IMR-90 (cell line): ENCODE measurements around the gene GSS.

ENCODE experiments used
- CTCF ChIP-seq: conservative IDR thresholded peaks from 2 replicates; pipeline ENCODE4 v1.5.1; 2012; ENCODE audit warnings: mild to moderate bottlenecking, low read depth, low read length, improper control_type of control experiment
- NFE2L2 ChIP-seq: fragments of 150-350 bp; IDR thresholded peaks from 2 replicates; pipeline ENCODE4 v1.6.1; 2016; ENCODE audit warnings: low read depth, mild to moderate bottlenecking, low read length
- SMC3 ChIP-seq: fragments of 150-350 bp; IDR thresholded peaks from 2 replicates; pipeline ENCODE4 v1.6.1; 2016; ENCODE audit warnings: low read depth, mild to moderate bottlenecking, antibody characterized with exemption, low read length, moderate library complexity

- TF ChIP-seq SMC3, result no peak
- TF ChIP-seq CTCF, result no peak
- no peak for TF ChIP-seq NFE2L2
Measured at GRCh38 chr20:34907616-34908469, 47.8 kb downstream of the GSS start.
